NCI-H2107 (cell line): ENCODE data around the gene SMAD6.

Experiments used
- DNase-seq: peaks from one replicate; lab custom pipeline; 2025; lab: John Stamatoyannopoulos, UW

The SMAD6 gene

GRCh38 chr15:66798426-66799061 lies 96.5 kb downstream of the SMAD6 start:
- DNase-seq = no peak

DNA sequence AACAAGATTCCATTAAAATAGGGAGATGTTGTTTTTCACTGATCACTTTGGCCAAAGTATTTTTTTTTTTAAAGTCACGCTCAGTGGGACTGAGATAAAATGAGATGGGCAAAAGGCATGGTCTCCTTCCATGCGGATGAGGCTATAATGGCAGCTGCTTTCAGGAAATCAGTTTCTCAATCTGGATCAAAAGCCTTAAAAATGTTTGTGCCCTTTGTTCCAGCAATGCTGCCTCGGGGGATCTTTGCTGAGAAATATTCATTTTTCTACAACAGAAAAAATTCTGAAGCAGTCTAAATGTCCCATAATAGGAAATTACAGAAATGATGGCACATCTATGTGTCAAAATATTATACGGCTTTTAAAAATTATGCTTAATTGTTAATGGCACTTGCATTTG lies 97.2 kb downstream of the SMAD6 start:
- no peak for DNase-seq

- DNase-seq = no peak
Observed at GRCh38 chr15:66800584-66801235, 98.7 kb downstream of the SMAD6 start.

GRCh38 chr15:66801266-66801665 lies 99.2 kb downstream of the SMAD6 start:
- no peak for DNase-seq

- no peak for DNase-seq
Observed at GRCh38 chr15:66802025-66803001, 100.3 kb downstream of the SMAD6 start.

DNA sequence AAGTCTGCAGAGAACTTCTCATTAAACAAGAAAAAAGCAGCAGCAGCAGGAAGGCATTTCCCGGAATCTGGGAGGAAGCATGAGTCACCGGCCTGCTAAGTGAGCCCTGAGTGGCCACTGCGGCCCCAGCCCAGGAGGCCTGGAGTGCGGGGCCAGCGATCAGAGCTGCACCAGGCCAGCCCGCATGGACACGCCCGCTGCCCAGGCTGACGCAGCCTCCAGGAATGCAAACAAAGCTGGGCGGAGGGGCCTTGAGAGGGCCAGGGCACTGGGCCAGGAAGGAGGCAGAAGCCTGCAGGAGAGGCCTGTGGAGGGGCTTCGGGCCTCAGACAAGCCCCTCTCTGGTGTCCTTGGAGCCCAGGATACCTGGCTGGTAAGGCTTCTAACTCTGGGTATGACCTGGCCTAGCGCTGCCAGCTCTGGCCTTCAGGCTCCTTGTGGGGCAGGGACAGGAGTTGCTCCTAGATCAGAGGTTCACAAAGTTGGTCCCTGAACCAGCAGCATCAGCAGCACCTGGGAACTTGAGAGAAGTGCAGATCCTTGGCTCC lies 101.2 kb downstream of the SMAD6 start:
- DNase-seq = no peak

GRCh38 chr15:66803749-66804148 lies 101.7 kb downstream of the SMAD6 start:
- DNase-seq = no peak

- no peak for DNase-seq
Observed at GRCh38 chr15:66805202-66805885, 103.3 kb downstream of the SMAD6 start.

- DNase-seq = no peak
Observed at GRCh38 chr15:66808181-66808824, 106.3 kb downstream of the SMAD6 start.

DNA sequence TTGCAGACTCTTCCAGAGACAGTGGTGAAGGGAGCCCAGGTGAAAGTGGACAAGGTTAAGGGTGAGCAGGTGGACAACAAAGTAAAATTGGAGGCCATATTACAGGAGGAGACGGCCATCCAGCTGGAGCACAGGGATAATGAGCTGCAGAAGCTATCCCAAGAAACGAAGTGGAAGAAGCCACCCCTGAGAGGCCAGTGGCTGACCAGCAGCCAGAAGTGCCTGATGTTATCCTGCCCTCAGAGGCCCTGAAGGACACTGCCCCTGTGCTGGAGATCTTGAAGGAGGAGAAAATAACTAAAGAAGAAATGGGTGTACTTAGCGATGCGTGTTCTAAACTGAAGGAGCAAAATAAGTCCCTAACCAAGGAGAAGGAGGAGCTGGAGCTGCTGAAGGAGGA lies 107.6 kb downstream of the SMAD6 start:
- DNase-seq = no peak

DNA sequence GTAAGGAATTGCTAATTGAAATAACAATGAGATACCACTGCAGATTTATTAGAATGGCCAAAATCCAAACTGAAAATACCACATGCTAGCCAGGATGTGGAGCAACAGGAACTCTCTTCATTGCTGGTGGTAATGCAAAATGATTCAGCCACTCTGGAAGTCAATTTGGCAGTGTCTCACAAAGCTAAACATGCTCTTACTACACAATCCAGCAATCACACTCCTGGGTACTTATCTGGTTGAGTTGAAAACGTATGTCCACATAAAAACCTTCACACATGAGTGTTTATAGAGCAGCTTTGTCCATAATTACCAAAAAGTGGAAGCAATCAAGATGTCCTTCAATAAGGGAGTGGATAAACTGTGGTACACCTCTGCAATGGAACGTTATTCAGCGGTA lies 113.3 kb downstream of the SMAD6 start:
- no peak for DNase-seq

DNA sequence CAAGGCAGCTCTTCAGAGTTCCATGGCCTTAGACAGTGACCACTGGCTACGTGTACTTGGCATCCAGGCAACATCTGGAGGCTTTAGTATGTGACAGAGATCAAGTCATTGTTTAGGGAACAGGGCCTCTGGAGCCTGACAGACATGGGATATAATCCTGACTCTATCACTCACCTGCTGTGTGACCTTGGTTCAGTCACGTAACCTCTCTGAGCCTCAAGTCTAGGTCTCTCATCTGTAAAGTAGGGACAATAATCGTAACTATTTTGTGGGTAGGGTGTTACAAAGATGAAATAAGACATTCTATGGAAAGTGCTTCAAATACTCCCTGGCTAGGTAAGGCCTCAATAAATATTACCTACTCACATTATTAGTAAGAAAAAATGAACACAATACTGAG lies 114.2 kb downstream of the SMAD6 start:
- no peak for DNase-seq

GRCh38 chr15:66819084-66819483 lies 117.0 kb downstream of the SMAD6 start:
- DNase-seq = no peak

DNA sequence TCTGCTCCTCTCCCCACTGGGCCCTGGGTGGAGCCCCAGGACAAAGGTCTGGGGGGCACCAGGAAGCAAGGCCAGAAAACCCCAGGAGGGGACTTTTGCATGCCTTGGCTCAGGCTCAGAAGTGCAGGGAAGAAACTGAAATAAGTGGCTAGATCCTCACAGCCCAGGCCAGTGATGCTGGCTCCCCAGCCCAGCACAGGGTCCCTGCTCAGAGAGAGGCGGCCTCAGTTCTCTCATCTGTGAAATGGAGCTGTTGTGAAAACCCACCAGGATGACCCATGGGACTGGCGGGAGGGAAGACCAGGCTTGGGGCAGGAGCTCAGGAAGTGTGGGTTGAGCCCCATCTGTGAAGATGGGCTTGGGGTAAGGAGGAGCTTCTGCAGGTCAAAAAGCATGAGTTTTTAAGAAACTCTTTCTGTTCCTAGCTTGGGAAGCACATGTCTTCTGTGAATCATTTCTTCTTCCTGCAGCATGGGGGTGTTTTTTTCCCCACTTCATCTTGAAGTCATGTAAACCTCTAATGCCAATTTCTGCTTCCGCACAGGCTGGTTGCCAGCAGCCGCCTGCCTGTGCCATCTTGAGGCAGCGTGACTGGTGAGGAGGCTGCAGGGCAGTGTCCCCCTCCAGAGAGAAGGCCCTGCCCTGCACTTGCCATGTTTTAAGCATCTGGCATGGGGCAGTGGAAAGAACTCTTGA lies 118.6 kb downstream of the SMAD6 start:
- DNase-seq = no peak

GRCh38 chr15:66821307-66821706 lies 119.3 kb downstream of the SMAD6 start:
- DNase-seq = no peak

DNA sequence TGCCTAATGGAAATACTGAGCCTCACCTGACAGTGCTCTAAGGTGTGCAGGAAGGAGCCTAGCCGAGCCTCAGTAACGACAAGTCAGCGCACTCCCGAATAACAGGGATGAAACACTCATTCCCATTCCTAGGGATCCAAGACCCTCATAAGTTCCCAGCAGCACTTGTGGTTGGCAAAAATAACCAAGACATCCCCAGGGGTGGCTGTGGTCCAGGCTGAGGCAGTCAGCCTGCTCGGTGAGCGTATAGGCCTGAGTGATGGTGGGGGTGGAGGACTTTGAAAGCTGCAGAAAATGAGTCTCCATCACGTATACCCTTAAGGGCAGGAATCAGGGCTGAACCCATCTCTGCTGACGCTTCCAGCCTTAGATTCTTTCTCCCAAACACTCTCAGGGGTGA lies 120.1 kb downstream of the SMAD6 start:
- no peak for DNase-seq

GRCh38 chr15:66822576-66822975 lies 120.5 kb downstream of the SMAD6 start:
- DNase-seq = no peak

GRCh38 chr15:66823601-66824000 lies 121.6 kb downstream of the SMAD6 start:
- DNase-seq = no peak

DNA sequence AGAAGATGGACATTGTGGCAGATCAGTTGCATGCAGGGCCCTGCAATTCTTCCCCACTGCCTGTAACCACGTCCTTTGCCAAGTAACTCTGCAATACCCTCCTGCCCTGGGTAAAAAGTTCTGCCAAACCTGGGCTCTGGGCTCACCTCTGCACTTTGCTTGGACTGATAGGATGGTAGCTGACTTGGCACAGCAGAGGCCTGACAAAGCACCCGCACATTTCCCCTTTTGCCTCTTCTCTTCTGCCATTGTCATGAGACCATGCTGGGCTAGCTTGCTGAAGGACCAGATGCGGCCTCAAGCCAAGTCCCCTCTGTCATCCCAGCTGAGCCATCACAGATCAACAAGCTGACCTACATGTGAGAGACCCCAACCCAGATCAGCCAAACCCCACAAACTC lies 122.4 kb downstream of the SMAD6 start:
- DNase-seq = no peak

DNA sequence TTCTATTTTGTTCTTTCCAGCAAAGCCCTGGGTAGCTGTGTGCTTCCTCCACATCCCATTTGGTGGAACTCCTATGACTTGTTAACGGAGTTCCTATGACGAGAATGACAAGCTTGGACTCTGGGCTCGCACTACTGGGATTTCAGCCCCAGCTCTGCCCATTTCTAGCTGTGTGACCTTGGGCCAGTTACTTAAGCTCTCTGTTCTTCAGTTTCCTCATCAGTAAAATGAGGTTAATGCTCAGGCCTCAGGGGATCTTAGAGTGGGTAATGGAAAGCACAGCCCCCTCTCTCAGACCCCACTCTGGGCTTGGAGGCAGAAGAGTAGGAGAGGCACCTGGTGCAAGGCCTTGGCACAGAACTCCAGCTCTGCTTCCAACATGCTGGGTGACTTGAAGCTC lies 123.1 kb downstream of the SMAD6 start:
- DNase-seq = no peak

- DNase-seq = no peak
Observed at GRCh38 chr15:66825731-66826130, 123.7 kb downstream of the SMAD6 start.
